NCI-H1694 (cell line): ENCODE results near the gene MAP2K3.
"Not testable (repeated sequence)": the region's sequence is repeated elsewhere in the genome, so short reads cannot be mapped to it uniquely, and the experiment has no call there.

Source experiments
- DNase-seq: peaks from one replicate; lab custom pipeline; 2025; lab: John Stamatoyannopoulos, UW

Gene MAP2K3

GRCh38 chr17:21297026-21297520 lies 12.6 kb downstream of the MAP2K3 start:
- peak; percentile 52 for DNase-seq

- DNase-seq, result no peak
Measured at GRCh38 chr17:21297597-21297996, 13.1 kb downstream of the MAP2K3 start.

- DNase-seq, result no peak
Measured at GRCh38 chr17:21298056-21298982, 13.8 kb downstream of the MAP2K3 start.

- DNase-seq, result no peak
Measured at GRCh38 chr17:21298983-21299519, 14.5 kb downstream of the MAP2K3 start.

GRCh38 chr17:21299981-21300600 lies 15.6 kb downstream of the MAP2K3 start:
- DNase-seq, result peak; percentile 86

- DNase-seq, result no peak
Measured at GRCh38 chr17:21300601-21301571, 16.4 kb downstream of the MAP2K3 start.

- DNase-seq, result no peak
Measured at GRCh38 chr17:21301593-21302550, 17.4 kb downstream of the MAP2K3 start.

GRCh38 chr17:21302711-21303425 lies 18.4 kb downstream of the MAP2K3 start:
- DNase-seq, result no peak

GRCh38 chr17:21303441-21304065 lies 19.0 kb downstream of the MAP2K3 start:
- DNase-seq, result no peak

- DNase-seq, result no peak
Measured at GRCh38 chr17:21304091-21304490, 19.6 kb downstream of the MAP2K3 start.

- not testable (repeated sequence) for DNase-seq
Measured at GRCh38 chr17:21304551-21305151, 20.1 kb downstream of the MAP2K3 start.

GRCh38 chr17:21305431-21306180 lies 21.1 kb downstream of the MAP2K3 start:
- DNase-seq, result not testable (repeated sequence)

- not testable (repeated sequence) for DNase-seq
Measured at GRCh38 chr17:21306611-21307272, 22.2 kb downstream of the MAP2K3 start.

- DNase-seq, result not testable (repeated sequence)
Measured at GRCh38 chr17:21307273-21307625, 22.7 kb downstream of the MAP2K3 start.

- DNase-seq, result not testable (repeated sequence)
Measured at GRCh38 chr17:21308931-21309381, 24.4 kb downstream of the MAP2K3 start.

- DNase-seq, result peak; percentile 27
Measured at GRCh38 chr17:21310061-21310765, 25.7 kb downstream of the MAP2K3 start.
